ENCODE results near the gene SDF4.

GRCh38 chr1:1225238-1225845 is 6.5 kb downstream of the SDF4 start:
- TF ChIP-seq CTCF (IDR thresholded peaks at IDR 0.05) (no peak), POLR2AphosphoS5 (IDR thresholded peaks at IDR 0.05) (peak; percentile 5)
